ENCODE data around the gene CALB2.

GRCh38 chr16:71439523-71439922 lies 81.0 kb downstream of the CALB2 start:
- TF ChIP-seq CTCF (IDR thresholded peaks at IDR 0.05; ENCODE audit: low read depth, low read length) (no peak), POLR2A (IDR thresholded peaks at IDR 0.05; ENCODE audit: extremely low read depth, insufficient read length) (no peak)
